Measurements from ENCODE around the gene AIRE.
A peak's percentile ranks its signal among the peaks of the same experiment; 100 is the strongest.
"Not testable (repeated sequence)": the region's sequence is repeated elsewhere in the genome, so short reads cannot be mapped to it uniquely, and the experiment has no call there.

AIRE gene

DNA sequence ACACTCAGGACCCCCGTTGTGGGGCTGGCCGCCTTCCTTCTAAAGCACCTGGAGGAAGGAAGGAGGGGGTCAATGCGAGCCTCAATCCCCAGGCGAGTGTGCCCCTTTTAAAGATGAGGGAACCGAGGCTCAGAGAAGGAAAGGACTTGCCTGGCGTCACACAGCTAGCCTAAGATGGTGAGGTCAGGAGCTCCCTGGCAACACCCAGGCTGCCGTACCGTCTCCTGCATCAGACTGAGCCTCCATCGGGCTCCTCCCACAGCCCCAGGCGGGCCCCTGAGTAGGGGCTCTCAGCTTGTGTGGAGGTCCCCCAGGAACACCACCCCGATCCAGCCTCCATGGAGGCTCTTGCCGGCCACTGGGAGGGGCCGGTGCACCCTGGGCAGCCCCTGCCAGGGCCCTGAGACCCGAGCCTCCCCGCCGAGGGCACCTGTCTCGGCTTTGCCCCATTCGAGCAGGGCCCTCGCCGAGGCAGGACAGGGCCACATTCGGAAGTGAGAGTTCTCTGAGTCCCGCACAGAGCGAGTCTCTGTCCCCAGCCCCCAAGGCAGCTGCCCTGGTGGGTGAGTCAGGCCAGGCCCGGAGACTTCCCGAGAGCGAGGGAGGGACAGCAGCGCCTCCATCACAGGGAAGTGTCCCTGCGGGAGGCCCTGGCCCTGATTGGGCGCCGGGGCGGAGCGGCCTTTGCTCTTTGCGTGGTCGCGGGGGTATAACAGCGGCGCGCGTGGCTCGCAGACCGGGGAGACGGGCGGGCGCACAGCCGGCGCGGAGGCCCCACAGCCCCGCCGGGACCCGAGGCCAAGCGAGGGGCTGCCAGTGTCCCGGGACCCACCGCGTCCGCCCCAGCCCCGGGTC lies at the start of gene AIRE:
Gene AIRE (plus strand): TSS at position 739 of the 855 bp plus-strand sequence. CDS start 131 bp downstream, outside the sequence.
- DNase-seq, result no peak

DNA sequence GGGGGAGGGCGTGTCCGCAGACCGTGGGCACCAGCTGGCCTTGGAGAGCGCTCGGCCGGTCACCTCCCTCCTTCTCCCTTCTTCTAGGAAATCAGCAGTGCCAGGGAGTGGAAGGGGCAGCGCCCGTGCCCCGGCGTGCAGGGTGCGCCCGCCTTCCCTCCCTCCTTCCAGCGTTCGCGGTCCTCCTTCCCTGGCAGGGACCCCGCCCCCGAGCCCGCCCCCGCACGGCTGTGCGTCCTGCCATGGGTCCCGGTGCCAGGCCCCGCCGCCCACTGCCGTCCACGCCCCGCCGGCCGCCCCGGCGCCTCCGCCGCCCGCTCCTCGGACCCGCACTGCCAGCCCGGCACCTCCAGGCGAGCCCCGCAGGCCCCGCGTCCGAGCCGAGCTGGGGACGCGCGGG lies 45.3 kb upstream of the AIRE start:
- DNase-seq, result not testable (repeated sequence)

DNA sequence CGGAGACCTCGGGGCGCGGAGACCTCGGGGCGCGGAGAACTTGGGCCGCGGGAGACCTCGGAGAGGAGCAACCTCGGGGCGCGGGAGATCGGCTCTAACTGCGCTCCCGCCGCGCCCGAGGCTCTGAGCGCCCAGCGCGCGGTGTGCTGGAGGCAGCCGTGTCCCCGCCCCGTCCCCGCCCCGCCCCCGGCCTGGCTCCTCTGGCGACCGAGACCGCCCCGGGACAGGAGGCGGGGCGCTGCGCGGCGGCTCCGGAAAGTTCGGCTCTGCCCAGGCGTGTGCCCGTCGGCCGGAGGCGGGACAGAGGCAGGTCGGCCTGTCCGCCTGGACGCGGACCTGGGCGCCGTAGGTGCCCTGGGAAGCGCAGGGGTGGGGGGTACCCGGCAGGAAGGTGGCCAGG lies 44.8 kb upstream of the AIRE start, which contains the start of gene ICOSLG:
Gene ICOSLG (minus strand): TSS at position 102 of the 400 bp plus-strand sequence. CDS start 126 bp downstream, outside the sequence.
- not testable (repeated sequence) for DNase-seq

DNA sequence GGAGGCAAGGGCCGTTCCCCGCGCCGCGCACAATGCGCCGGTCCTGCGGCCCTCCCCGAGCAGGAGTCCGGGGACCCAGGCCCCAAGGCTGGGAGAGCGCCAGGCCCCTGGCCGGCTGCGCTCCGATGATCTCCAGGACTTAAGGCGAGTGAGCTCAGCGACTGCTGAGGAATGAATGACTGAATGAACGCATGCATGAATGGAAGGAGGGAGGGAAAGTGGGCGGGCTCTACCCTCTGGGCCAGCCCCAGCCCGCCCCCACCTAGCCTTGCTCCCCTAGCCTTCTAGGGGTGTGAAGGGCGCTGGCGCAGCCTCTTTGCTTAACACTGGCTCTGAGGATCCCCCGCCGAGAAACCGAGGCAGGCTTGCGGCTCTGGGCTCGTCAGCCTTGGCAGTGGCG lies 44.4 kb upstream of the AIRE start:
- DNase-seq, result not testable (repeated sequence)

DNA sequence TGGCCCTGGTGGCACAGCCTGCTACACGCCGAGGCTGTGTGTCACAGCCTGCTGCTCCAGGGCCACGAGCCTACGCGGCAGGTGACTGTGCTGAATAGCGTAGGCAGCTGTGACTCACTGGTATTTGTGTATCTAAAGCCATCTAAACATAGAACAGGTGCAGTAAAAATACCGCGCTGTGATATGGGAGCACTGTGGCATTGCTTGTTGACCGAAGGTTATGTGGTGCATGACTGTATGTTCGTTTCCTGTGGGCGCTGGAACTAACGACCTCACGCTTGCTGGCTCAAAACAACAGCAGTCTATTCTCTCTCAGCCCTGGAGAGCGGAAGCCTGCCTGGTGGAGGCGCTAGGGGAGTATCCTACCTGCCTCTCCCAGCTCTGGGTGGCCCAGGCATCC lies 41.7 kb upstream of the AIRE start:
- not testable (repeated sequence) for DNase-seq

DNA sequence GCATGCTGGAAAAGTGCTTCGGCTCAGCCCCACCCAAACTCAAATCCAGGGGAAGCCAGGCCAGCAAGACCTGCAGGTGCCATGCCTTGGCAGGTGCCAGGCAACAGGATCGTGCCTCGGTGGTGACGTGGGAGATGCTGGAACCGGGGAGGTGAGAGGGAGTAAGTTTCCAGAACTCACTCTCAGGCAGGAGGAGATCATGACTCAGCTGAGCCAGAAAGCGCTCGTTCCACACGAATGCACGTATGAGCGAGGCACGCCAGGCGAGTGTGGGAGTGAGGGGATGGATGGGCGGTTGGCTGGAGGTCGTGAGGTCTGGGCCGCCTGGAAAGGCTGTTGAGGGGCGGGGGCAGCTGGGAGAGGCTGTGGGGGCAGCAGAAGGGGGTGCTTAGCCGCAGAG lies 37.8 kb upstream of the AIRE start:
- DNase-seq, result not testable (repeated sequence)

DNA sequence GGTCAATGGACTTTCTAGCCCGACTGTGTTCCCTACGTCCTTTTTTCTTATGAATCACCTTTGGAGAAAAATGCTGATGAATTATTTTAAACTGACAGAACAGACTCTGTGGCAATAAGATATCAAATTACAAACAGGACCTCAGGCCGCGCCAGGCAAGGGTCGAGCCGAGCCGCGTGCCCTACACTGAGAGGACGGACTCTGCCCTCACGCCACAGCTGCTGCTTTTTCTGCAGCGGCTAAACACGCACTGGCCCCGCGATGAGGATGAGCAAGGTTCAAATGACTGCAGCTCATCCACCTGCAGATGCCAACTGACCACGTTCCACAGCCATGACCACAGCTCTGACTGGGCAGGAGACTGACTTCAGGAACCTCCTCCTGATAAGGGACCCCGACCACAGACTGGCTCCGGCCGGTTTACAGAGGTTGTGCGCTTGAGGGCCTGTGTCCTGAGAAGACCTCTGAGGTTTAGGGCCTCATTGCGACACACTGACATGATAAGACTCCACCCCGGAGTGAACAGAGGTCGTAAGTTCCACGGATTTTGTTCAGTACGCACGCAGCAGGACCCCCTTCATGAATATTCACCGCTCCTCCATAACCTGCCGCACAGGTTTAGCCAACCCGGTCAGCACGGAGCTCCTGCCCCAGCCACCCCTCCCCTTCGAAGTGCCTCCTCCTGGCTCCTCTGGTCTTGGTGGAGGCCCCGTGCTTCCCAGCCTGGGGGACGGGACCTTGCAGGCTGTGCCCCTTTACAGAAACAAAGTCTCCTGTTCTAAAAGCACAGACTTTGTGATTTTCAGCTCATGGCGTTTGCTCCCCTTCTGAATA lies 36.3 kb upstream of the AIRE start:
- not testable (repeated sequence) for DNase-seq

DNA sequence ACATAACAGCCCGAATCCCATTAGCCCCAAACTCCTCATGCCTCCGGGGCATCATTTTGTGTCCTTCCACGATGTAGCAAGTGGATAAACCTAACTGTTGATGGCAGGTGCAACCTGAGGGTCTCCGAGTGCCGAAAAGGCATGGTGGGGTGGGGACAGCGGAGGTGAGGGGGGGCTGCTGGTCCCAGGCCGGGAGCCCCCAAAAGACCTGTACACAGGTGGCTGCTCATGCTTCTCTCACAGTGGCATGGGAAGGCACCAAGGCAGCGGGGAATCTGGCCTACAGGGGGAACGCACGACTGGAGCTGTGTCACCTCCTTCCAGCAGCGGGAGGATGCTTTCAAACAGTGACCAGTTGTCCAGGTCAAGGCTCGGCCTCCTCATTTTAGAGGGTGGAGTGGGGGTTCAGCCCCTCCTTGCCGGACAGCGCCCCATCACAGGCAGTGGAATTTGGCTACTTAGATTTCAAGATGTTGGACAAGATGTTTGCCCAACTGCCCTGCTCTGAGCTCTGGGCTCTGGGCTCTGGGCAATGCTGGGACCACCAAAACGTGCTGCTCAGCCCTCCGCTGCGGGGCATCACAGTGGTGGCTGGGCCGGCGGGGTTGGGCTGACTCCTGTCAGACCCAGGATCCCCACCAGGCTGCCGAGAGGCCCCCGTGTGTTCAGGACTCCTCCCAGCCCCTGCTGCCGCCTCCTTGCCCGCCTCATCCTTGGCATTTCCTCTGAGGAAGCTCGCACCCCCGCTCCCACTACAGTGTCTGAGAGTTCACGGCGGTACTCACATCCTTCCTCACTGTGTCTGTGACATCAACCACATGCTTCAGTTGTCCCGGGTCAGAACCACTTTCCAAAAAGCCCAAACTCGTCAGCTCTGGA lies 31.6 kb upstream of the AIRE start:
- DNase-seq, result no peak

DNA sequence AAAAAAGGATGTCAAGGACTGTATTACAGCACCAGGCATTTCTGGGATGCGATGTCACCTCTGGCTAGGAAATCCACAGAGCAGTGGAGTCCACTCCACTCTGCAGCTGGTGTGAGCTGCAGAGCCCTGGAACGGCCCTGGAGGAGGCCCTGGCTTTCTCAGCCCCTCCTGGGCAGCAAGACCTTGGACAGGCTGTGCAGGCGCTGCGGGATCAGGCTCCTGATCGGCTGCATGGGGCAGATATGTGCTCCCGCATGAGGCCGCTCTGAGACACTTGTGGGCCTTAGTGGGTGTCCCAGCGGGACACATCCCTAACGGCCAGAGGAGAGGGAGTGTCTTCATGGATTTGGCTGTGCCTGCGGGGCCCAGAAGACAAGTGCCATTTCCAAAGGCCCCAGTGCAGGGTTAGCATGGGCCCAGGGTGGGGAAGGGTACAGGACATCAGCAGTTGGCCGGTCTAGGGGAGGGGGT lies 30.1 kb upstream of the AIRE start:
- DNase-seq, result no peak

DNA sequence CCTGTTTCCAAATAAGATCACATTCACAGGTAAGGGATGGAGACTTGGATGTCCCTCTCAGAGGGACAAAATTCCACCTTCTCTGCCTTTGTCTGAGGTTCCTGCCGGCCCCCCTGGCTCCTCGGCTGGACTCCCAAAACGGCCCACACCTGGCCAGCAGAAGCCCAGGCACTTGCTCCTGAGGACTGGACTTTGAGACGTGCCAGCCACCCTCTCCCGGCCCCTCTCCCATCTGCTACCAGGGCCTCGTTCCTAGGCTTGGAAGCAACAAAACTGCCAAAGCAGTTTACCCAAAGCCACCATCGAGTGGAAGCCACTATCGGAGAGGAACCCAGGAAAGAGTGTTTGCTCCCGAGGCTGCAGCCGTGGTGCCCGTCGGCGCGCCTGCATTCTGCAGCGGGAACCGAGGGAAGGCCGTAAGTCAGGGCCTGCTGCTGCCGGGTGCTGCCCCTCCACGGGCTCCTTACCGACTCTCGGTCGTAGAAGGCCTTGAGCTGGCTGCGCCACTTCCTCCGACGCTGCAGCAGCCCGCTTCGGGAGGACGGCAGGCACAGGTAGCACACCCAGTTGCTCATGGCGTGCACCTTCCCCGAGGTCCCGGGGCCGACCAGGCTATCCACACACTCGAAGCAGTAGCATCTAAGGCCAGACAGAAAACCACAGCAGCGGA lies 27.5 kb upstream of the AIRE start:
- no peak for DNase-seq

DNA sequence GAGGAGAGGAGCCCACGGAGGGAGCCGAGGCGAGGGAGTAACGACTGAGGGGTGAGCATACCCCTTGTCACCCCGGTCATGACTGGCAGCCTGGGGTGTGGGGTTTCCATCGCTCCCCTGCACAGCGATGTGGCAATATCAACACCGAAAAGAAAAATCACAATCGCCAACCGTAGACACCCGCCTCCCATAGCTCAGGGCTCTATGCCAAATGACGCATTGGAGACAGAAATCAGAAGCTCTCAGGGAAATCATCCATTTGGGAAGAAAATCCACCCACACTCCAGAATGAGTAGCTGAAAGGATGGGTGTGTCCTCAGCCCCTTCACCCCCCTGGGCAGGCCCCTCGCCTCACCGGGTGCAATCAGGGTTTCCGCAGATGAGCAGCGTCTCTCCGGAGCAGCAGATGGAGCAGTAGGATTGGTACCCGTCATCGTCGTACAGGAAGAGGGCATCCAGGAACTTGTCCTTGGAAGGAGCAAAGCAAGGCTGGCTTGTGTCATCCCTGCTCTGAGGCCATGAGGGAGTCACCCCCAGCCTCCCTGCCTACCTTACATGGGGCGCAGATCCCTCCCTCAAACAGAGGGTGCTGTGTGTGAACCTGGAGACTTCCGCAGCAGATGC lies 26.5 kb upstream of the AIRE start:
- DNase-seq, result peak; percentile 75

DNA sequence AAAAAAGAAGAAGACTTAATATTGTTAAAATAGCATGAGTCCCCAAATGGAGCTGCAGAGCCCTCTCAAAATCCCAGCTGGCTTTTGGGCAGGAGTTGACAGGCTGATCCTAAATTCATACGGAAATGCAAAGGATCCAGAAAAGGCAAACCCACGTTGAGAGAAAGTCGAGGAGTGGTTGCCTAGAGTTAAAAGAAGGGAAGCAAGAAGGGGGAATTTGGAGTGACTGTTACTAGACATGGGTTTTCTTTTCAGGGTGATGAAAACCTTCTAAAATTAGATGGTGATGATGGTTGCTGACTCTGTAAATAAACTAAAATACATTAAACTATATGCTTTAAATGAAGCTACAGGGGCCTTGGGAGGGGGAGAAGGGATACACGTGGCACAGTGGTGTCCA lies 25.6 kb upstream of the AIRE start:
- DNase-seq, result no peak

DNA sequence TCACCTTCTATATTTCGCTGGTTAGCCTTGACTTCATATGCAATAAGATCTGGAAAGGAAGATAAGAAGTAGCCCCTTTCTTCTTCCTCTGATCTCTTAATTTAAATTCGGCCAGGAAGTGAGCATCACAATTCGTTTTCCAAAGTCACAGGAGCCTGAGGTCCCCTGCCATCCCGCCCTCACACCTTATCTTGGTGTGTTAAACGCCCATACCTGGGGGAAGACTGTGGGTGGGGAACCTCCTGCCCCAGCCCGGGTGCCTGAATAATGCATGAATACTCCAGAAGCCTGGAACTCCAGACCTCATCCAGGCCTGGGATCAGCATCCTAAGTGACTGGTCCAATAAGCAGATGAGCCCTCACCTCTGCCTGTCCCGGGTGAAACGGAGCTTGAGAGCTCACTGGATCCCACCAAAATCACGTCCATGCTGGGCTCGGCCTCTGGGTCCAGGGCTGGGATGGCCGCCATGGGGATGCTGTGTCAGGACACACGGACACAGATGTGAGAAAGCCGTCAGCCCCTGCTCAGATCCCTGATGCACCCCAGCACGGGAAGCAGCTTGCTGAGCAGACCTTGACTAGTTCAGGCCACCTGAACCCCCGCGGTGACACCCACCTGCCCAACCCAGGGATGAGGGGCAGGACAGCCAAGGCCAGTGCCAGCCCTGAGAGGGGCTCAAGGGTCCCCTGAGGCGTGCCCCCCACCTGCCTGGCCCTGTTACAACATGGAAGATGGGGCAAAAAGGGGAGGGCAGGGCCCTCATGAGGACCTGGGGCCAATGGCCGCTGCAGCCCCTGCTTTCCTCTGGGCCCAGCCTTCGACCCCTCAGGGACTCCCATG lies 24.7 kb upstream of the AIRE start:
- no peak for DNase-seq

DNA sequence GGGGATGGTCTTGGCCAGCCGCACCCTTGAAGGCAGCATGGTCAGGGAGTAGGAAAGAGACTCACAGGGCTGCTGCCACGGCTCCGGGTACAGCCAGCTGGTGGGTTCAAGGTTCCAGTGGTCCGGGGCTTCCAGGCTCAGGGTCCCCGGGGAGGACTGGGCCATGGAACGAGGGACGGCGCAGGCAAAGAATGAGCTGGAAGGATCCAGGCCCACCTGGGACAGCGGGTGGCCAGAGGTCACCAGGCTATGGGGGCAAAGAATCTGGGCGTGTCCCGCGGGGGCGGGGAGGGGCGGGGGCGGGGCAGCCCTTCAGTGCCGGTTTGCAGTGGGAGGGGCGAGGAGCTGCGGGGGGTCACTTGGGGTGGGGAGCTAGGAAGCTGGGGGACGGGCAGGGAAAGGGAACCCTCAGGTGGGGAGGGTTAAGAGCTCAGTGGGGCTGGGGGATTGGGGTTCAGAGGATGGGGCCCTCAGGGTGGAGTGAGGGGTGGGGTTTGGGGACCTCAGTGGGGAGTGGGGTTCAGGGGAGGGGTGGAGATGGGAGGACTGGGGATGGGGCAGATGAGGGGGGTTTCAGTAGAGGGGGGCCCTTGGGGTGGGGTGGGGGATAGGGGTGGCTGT lies 23.9 kb upstream of the AIRE start, which contains the start of gene DNMT3L:
Gene DNMT3L (minus strand): TSS at position 223 of the 621 bp plus-strand sequence. CDS start 638 bp downstream, outside the sequence.
- DNase-seq, result no peak

DNA sequence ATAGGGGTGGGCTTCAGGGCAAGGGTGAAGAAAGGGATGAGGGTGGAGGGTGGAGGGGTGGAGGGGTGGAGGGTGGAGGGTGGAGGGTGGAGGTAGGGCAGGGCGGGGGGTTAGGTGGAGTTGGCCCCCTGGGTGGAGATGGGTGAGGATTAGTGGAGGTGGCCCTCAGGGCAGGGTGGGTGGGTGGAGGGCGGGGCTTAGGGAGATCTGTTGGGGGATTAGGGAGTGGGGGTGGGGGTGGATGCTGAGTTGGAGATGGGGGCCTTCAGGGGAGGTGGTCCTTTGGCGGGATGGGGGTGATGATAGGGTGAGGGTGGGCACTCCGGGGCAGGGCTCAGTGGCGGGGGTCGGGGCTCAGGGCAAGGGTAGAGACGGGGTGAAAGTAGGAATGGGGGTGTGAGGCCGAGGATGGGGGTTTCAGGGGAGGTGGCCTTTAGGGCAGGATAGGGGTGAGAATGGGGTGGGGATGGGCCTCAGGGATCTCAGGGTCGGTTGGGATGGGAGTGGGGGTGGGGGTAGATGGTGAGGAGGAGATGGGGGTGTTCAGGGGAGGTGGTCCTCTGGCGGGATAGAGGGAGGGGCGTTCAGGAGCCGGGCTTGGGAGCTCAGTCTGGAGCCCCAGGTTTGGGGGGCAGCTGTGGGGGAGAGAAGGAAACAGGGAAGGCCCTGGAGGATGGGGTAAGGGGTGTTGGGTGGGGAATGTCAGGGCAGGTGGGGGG lies 23.2 kb upstream of the AIRE start:
- no peak for DNase-seq

DNA sequence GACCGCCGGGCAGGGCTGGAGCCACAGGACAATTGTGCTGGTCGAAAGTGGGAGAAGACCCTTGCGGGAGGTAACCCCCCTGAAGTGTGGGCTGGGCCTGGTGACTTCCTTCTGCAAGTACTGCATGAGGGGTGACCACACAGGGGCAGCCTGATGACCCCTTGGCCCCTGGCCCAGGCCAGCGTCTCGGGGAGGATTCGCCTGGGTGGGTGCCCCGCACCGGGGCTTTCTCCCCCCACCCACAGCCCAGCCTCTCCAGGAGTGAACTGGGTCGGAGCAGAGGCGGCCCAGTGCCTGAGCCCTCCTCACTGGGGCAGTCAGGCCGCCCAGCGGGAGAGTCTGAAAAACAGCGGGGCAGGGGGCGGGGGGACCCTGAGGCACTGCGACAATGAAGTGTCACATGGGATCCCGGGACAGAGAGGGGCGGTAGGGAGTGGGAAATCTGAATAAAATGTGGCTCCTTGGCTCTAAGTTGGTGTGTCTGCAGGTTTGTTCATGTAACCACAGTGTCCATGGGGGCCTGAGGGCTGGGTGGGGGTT lies 22.4 kb upstream of the AIRE start:
- DNase-seq, result no peak

DNA sequence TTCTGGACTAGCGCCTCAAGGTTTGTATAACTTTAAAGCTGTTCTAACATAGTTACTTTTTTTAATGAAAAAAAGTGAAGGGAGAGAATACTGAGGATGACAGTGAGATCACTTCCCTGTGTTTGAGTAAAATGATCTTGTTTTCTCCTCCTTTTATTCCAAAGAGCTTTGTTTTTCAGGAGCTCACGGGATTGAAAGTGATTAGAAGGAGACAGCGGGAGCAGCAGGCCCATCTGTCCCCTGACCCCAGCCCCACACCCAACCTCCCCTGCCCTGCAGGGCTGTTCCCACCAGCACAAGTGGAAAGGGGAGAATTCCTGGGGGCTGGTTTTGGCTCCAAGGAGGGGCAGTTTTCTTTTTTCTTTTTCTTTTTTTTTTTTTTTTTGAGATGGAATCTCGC lies 21.9 kb upstream of the AIRE start:
- DNase-seq, result peak; percentile 53

DNA sequence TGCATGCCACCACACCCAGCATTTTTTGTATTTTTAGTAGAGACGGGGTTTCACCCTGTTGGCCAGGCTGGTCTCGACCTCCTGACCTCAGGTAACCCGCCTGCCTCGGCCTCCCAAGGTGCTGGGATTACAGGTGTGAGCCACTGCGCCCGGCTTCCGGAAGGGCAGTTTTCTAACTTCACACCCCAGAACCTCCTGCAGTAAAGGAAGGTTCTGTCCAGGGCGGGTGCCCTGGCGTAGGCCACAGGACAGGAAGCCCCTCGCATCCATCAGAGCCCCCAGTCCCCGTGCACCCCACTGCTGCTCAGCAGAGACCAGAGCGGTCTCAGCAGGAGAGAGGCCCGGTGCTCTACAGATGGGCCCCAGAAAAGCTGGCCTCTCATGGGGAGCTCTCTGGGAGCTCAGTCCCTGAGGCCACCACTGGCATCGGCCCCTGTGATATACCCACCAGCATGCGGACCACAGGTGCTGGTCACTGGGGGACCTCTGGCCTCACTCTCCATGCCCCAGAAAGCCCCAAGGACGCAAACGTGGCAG lies 19.9 kb upstream of the AIRE start:
- DNase-seq, result no peak

All from NCI-H2171 treated with DMSO at 0.1 percent for 48 hours (cell line).